ENCODE data around the gene DHRSX.

DHRSX gene

DNA sequence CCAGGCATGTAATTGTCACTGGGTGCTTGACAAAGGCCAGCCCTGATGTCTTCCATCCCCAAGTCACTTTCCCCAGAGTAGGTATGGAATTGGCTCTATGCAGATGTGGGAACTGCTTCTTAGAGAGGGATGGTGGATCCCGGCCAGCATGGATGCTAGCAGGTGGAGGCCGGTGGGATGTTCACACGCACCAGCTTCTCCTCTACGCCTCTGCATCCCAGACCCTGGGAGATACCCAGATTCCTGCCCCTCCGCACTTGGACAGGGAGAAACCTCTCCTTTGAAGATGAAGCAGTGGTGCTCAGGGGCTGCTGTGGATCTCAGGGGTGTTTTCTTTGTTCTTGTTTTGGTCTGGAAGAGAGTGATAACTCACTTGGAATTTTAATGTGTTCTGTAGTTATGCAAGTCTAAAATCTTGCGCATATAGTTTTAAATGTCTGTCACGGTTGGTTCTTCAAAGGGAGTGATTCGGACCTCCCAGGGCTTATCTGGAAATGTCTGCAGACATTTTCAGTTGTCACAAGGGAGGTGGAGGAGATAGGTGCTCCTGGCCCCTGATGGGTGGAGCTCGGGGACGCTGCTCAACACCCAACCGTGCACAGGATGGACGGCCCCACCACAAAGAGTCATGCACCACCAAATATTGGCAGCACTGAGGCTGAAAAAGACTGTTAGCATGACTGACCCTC lies 308.0 kb downstream of the DHRSX start:
- TF ChIP-seq, protein P1, sequence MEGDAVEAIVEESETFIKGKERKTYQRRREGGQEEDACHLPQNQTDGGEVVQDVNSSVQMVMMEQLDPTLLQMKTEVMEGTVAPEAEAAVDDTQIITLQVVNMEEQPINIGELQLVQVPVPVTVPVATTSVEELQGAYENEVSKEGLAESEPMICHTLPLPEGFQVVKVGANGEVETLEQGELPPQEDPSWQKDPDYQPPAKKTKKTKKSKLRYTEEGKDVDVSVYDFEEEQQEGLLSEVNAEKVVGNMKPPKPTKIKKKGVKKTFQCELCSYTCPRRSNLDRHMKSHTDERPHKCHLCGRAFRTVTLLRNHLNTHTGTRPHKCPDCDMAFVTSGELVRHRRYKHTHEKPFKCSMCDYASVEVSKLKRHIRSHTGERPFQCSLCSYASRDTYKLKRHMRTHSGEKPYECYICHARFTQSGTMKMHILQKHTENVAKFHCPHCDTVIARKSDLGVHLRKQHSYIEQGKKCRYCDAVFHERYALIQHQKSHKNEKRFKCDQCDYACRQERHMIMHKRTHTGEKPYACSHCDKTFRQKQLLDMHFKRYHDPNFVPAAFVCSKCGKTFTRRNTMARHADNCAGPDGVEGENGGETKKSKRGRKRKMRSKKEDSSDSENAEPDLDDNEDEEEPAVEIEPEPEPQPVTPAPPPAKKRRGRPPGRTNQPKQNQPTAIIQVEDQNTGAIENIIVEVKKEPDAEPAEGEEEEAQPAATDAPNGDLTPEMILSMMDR (conservative IDR thresholded peaks at IDR 0.05; ENCODE audit: low read depth), result no peak
- no peak overlapping the region for H3K27ac ChIP-seq
- ChIA-PET POLR2A (ENCODE audit: low non-redundant PET) (no interaction called here), CTCF (no interaction called here)
- DNase-seq (ENCODE audit: low spot score), result no peak

- no peak overlapping the region for H3K27ac ChIP-seq
- ChIA-PET CTCF (no interaction called here), POLR2A (ENCODE audit: low non-redundant PET) (no interaction called here)
- TF ChIP-seq, protein P1 (conservative IDR thresholded peaks at IDR 0.05; ENCODE audit: low read depth), result no peak
- no peak for DNase-seq (ENCODE audit: low spot score)
These were observed 311.9 kb downstream of the DHRSX start for GRCh38 chrX:2188840-2189239.

DNA sequence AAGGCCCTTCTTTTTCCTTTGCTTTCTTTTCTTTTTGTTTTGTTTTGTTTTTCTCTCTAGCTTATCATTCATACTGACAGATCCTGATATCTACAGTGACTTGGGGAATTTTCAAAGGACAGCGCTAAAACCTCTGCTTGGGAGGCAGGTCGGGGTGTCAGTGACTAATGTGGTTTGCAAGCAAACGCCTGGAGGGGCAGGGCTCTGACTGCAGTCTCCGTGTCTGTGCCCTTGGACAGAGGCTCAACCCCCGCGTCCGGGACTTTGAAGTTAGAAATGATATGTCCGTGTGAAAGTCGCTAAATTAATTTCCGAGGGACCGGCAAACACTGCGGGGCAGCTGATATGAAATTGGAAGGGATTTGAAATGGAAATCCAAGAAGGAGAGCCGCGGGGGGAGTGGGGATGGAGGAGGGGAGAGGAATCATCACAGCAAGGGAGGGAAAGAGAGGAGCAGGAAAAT lies 312.4 kb downstream of the DHRSX start:
- H3K27ac ChIP-seq, result no peak overlapping the region
- TF ChIP-seq, protein P1 (conservative IDR thresholded peaks at IDR 0.05; ENCODE audit: low read depth), result no peak
- ChIA-PET CTCF (no interaction called here), POLR2A (ENCODE audit: low non-redundant PET) (no interaction called here)
- DNase-seq (ENCODE audit: low spot score), result no peak

DNA sequence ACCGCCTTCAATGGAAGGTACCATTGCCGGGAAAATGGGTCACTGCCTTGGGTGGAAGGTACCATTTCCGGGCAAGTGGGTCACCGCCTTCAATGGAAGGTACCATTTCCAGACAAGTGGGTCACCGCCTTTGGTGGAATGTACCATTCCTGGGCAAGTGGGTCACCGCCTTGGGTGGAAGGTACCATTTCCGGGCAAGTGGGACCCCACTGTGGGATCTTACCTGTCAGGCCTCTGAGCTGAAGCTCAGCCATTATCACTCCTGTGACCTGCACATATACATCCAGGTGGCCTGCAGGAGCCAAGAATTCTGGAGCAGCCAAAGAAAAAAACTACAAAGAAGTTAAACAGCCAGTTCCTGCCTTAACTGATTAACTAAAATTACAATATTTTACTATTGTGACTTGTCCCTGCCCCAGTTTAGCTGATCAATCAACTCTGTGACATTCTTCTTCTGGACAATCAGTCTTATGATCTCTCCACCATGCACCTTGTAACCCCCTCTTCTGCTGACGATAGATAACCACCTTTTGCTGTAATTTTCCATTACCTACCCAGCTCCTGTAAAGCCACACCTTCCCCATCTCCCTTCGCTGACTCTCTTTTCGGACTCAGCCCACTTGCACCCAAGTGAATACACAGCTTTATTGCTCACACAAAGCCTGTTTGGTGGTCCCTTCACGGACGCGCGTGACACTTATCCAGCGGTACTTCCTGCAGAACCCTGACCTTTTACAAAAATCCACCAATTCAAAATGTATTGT lies 313.2 kb downstream of the DHRSX start:
- TF ChIP-seq, protein P1 (conservative IDR thresholded peaks at IDR 0.05; ENCODE audit: low read depth), result no peak
- no peak overlapping the region for H3K27ac ChIP-seq
- CTCF ChIA-PET, result no interaction called here
- DNase-seq (ENCODE audit: low spot score), result no peak
- POLR2A ChIA-PET (ENCODE audit: low non-redundant PET), result no interaction called here

GRCh38 chrX:2185341-2186082 lies 315.3 kb downstream of the DHRSX start:
- ChIA-PET CTCF (no interaction called here), POLR2A (ENCODE audit: low non-redundant PET) (no interaction called here)
- TF ChIP-seq, protein P1 (conservative IDR thresholded peaks at IDR 0.05; ENCODE audit: low read depth), result no peak
- no peak for DNase-seq (ENCODE audit: low spot score)
- H3K27ac ChIP-seq, result no peak overlapping the region

DNA sequence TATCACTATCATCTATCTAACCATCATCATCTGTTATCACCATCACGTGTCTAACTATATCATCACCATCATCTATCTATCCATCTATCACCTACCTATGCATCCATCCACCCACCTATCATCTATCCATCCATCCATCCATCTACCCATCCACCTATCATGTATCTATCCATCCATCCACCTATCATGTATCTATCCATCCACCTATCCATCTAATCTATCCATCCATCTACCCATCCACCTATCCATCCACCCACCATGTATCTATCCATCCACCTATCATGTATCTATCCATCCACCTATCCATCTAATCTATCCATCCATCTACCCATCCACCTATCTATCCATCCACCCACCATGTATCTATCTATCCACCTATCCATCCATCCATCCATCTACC lies 316.7 kb downstream of the DHRSX start:
- no peak for DNase-seq (ENCODE audit: low spot score)
- ChIA-PET POLR2A (ENCODE audit: low non-redundant PET) (no interaction called here), CTCF (no interaction called here)
- TF ChIP-seq, protein P1 (conservative IDR thresholded peaks at IDR 0.05; ENCODE audit: low read depth), result no peak
- H3K27ac ChIP-seq, result no peak overlapping the region

Measured in RWPE1 (cell line).